ENCODE results near the gene TCP1.

DNA sequence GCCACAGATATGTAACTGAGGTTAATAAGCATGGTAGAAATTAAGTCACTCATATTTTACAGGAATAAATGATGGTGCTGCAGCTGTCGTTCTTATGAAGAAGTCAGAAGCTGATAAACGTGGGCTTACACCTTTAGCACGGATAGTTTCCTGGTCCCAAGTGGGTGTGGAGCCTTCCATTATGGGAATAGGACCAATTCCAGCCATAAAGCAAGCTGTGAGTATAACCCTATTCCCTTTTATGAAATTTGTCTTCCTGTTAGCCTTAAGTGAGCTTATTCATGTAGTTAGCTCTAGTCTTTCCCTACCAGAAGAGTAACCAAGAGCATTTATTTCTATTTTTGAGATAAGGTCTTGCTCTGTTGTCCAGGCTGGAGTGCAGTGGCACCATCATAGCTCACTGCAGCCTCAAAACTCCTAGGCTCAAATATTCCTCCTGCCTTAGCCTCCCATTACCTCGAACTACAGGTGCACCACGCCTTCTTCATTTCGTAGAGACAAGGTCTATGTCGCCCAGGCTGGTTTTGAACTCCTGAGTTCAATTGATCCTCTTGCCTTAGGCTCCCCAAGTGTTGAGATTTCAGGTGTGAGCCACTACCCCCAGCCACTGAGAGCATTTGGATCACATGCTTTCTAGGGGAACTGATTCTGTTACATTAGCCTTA lies 12.0 kb downstream of the TCP1 start:
- TF ChIP-seq, protein P1, sequence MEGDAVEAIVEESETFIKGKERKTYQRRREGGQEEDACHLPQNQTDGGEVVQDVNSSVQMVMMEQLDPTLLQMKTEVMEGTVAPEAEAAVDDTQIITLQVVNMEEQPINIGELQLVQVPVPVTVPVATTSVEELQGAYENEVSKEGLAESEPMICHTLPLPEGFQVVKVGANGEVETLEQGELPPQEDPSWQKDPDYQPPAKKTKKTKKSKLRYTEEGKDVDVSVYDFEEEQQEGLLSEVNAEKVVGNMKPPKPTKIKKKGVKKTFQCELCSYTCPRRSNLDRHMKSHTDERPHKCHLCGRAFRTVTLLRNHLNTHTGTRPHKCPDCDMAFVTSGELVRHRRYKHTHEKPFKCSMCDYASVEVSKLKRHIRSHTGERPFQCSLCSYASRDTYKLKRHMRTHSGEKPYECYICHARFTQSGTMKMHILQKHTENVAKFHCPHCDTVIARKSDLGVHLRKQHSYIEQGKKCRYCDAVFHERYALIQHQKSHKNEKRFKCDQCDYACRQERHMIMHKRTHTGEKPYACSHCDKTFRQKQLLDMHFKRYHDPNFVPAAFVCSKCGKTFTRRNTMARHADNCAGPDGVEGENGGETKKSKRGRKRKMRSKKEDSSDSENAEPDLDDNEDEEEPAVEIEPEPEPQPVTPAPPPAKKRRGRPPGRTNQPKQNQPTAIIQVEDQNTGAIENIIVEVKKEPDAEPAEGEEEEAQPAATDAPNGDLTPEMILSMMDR (IDR thresholded peaks at IDR 0.05) = no peak
- TF ChIP-seq POLR2A (IDR thresholded peaks at IDR 0.05) = peak; percentile 13
